CD4-positive, alpha-beta T cell treated with Interleukin-10 for 1 hour (primary cell): ENCODE measurements around the gene GYPC.
"Not testable (repeated sequence)": the region's sequence is repeated elsewhere in the genome, so short reads cannot be mapped to it uniquely, and the experiment has no call there.

Experiments
- DNase-seq: peaks from one replicate; pipeline ENCODE4 v3.0.0-alpha.2; 2020

GYPC gene

GRCh38 chr2:126700677-126701076, 44.7 kb downstream of the GYPC start:
- DNase-seq, result no peak

GRCh38 chr2:126703311-126703710, 47.4 kb downstream of the GYPC start:
- DNase-seq, result no peak

GRCh38 chr2:126704434-126705160, 48.6 kb downstream of the GYPC start:
- DNase-seq, result no peak

- no peak for DNase-seq
Observed at GRCh38 chr2:126707191-126707590, 51.2 kb downstream of the GYPC start.

GRCh38 chr2:126707941-126708340, 52.0 kb downstream of the GYPC start:
- no peak for DNase-seq

GRCh38 chr2:126714191-126714965, 58.4 kb downstream of the GYPC start:
- no peak for DNase-seq

GRCh38 chr2:126715111-126715510, 59.2 kb downstream of the GYPC start:
- no peak for DNase-seq

- DNase-seq, result no peak
Observed at GRCh38 chr2:126715576-126716406, 59.8 kb downstream of the GYPC start.

GRCh38 chr2:126717277-126717676, 61.3 kb downstream of the GYPC start:
- DNase-seq, result not testable (repeated sequence)

GRCh38 chr2:126717928-126718327, 62.0 kb downstream of the GYPC start:
- no peak for DNase-seq

- no peak for DNase-seq
Observed at GRCh38 chr2:126719191-126719832, 63.4 kb downstream of the GYPC start.

- no peak for DNase-seq
Observed at GRCh38 chr2:126719833-126720351, 63.9 kb downstream of the GYPC start.

- no peak for DNase-seq
Observed at GRCh38 chr2:126720638-126721037, 64.7 kb downstream of the GYPC start.

GRCh38 chr2:126722081-126722480, 66.1 kb downstream of the GYPC start:
- DNase-seq, result no peak

GRCh38 chr2:126722546-126722945, 66.6 kb downstream of the GYPC start:
- no peak for DNase-seq

GRCh38 chr2:126723281-126723815, 67.4 kb downstream of the GYPC start:
- DNase-seq, result no peak

GRCh38 chr2:126725580-126725979, 69.6 kb downstream of the GYPC start:
- no peak for DNase-seq

GRCh38 chr2:126729896-126730295, 73.9 kb downstream of the GYPC start:
- DNase-seq, result no peak

GRCh38 chr2:126730655-126731054, 74.7 kb downstream of the GYPC start:
- DNase-seq, result no peak

- no peak for DNase-seq
Observed at GRCh38 chr2:126731353-126731752, 75.4 kb downstream of the GYPC start.

GRCh38 chr2:126732682-126733245, 76.8 kb downstream of the GYPC start:
- DNase-seq, result no peak

GRCh38 chr2:126733795-126734194, 77.8 kb downstream of the GYPC start:
- DNase-seq, result no peak
